Effector CD8-positive, alpha-beta T cell (primary cell): Measurements from ENCODE around the gene ADARB1.

ENCODE experiments used
- DNase-seq: peaks from one replicate; lab custom pipeline; 2025; lab: John Stamatoyannopoulos, UW

ADARB1 gene

GRCh38 chr21:45149021-45149420 lies 74.6 kb downstream of the ADARB1 start:
- no peak for DNase-seq

- no peak for DNase-seq
These were observed 76.3 kb downstream of the ADARB1 start for GRCh38 chr21:45150638-45151131.

- no peak for DNase-seq
These were observed 77.2 kb downstream of the ADARB1 start for GRCh38 chr21:45151445-45152160.

DNA sequence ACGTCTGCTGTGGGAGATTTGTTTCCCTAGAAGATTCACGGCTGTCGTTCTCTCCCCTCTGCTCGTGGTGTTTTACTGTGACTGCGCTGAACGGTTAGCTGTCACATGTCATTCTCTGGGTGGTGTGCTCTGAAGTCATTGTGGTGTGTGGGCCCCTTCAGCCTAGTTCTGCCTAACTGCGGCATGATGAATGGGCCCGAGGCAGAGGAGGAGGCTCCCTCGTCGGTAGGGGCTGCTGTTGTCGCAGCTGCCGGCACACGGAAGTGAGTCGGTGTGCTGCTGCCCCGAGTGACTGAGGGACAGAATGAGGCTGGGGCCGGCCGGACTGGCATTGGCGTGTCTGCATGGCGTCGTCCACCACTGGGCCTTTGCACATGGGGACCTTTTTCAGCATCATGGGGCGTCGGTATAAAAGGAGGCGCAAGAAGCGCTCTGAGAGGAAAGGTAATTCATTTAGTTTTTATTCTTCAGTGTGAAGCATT lies 77.9 kb downstream of the ADARB1 start:
- DNase-seq, result peak; percentile 45

GRCh38 chr21:45153358-45154318 lies 79.3 kb downstream of the ADARB1 start:
- DNase-seq, result no peak

DNA sequence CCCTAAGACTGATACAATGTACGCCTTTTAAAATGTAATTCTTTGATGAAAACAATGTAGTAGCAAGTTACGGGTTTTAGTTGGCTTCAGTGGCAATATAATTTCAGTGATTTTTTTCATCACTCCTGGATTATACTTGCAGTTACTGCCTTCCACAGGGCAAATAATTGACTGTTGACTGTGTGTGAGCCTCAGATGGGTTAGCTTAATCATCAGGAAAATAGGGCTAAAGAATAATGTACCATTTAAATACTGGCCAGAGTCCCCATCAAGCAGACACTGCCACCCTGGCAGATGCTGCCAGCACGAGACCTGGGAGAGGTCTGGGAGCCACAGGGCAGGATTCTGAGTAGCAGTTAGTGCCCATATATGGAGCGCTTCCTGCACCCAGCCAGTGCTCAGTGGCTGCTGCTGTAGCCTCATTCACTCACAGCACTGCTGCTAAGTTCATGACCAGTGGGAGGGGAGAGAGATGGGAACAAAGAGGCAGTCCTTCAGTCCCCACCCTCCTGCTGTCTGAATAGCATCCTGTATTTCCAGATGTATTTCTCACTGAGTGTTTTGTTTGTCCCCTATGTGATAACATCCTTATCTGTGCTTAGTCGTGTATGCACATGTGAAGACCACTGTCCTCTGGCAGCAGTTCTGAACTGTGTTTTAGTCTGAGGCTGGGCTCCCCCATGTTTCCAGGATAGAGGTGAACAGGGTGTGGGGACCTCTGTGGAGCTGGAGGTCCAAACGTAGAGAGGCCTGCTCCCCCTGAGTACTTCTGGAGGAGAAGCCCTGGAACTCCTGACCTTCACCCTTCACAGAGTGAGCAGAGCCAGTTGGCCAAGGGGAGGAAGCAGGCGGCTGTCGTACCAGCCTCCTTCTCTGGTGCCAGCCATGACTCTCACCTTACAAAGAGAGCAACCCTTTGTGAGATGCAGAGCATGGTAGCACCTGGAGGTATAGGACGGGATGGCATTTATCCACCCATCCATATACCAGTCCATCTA lies 80.4 kb downstream of the ADARB1 start:
- DNase-seq, result no peak

- no peak for DNase-seq
These were observed 81.5 kb downstream of the ADARB1 start for GRCh38 chr21:45155910-45156309.

DNA sequence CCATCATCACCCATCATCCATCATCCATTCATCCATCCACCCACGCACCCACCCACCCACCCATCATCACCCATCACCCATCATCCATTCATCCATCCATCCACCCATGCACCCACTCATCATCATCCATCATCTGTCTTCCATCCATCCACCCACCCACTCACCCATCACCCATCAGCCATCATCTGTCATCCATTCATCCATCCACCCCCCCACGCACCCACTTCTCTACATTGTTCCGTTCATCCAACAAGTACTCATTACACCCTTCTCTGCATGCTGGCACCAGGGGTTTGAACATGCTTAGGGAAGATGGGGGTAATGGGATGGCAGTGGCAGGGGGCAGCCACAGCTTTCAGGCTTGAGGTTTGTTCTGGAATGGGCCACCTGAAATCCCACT lies 82.1 kb downstream of the ADARB1 start:
- DNase-seq, result no peak

GRCh38 chr21:45157932-45158331 lies 83.6 kb downstream of the ADARB1 start:
- DNase-seq, result no peak

DNA sequence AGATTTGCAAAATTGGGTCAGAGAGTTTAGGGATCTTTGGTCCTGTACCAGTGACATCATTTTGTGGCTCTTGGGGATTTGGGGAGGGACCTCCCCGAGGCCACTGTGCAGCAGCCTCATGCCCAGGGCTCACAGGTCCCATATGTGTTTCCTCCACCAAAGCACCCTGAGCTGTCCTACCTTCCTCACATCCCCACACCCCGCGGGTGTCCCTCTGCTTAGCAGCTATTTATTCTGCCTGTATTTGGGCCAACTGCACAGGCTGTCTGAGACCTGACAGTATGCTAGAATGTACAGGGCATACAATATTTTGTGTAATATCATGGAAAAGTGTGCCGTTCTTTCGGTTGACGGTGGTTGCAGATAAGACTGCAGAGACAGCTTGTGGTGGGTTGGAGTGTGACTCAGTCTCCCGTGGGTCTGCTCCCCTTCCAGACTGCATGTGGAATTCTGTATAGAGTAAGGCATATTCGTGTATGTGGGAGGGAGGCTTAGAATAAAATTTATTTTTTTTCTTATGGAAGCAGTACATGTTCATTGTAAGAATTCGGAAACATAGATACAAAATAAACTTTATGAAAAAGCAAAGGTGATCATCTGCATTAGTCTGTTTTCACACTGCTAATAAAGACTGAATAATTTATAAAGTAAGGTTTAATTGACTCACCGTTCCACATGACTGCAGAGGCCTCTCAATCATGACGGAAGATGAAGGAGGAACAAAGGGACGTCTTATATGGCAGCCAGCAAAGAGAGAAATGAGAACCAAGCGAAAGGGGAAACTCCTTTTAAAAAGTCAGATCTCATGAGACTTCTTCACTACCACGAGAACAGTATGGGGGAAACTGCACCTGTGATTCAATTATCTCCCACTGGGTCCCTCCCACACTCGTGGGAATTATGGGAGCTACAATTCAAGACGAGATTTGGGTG lies 84.4 kb downstream of the ADARB1 start:
- DNase-seq, result no peak

GRCh38 chr21:45160198-45160597 lies 85.8 kb downstream of the ADARB1 start:
- DNase-seq, result no peak

GRCh38 chr21:45161038-45161945 lies 86.9 kb downstream of the ADARB1 start:
- no peak for DNase-seq

- DNase-seq, result no peak
These were observed 87.7 kb downstream of the ADARB1 start for GRCh38 chr21:45162115-45162514.

DNA sequence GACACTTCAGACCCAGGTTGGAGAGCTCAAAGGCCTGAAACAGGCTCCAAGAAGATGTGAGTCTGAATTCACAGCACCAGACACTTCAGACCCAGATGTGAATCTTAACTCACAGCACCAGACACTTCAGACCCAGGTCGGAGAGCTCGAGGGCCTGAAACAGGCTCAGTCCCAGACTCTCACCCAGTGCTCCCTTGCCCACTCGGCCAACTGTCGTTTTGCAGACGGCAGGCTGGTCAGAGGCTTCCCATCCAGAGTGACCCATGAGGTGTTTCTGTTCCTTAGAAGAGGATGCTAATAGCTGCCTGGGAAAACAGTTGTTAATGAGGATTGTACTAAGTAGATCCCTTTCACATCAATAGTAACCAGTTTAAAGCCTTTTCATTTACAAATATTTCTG lies 88.4 kb downstream of the ADARB1 start:
- DNase-seq, result no peak

- no peak for DNase-seq
These were observed 89.2 kb downstream of the ADARB1 start for GRCh38 chr21:45163413-45164123.

DNA sequence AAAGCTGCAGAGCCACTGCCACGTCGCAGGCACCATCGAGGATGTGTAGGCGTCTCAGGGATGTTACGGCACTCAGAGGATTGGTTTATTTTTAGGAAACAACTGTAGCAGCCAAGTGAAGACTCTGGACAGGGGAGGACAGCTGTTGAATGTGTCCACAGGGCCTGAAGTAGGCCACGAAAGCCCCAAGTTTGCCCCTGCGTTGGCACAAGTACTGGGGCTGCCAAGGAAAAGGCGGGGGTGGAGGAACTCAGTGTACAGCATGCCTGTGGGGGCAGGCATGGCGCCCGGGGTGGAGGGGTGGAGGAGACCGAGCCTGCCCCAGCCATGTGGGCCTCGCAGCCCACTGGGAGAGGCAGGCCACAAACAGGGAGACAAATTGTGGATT lies 89.7 kb downstream of the ADARB1 start:
- no peak for DNase-seq

DNA sequence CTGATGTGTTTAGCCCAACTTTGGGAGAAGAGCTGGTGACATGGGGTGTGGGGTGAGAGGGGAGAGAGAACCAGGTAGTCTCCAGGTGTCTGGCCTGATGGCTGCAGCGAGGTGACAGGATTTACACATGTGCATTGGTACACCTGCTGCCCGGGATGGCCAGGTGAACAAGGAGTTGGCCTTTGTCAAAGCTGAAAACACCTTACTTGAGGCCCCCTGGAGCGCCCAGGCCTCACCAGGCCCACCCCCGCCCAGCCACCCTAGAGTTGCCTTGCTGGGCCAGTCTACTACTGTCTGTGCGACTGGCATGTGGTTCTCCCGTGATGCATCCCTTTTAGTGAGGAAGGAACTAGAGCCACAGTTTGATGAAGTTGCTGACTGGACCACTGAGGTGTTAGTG lies 90.5 kb downstream of the ADARB1 start:
- DNase-seq, result no peak

DNA sequence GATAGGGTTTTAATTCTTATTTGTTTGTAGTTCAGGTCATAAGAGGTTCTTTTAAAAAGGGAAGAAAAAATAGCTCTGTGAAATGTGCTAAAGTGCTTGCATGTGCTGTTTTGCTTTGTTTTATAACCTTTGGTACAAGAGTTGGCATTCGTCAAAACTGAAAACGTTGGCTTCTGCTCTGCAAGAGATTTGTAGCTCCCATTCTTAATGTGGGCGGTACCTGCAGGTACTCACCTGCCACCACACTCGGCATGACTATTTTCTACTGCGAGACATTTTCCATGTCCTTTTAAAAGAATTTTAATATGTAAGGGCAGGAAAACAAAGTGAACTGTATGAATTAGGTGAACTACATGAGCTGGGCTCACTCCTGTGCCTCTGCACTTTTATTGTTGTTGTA lies 92.6 kb downstream of the ADARB1 start:
- no peak for DNase-seq

DNA sequence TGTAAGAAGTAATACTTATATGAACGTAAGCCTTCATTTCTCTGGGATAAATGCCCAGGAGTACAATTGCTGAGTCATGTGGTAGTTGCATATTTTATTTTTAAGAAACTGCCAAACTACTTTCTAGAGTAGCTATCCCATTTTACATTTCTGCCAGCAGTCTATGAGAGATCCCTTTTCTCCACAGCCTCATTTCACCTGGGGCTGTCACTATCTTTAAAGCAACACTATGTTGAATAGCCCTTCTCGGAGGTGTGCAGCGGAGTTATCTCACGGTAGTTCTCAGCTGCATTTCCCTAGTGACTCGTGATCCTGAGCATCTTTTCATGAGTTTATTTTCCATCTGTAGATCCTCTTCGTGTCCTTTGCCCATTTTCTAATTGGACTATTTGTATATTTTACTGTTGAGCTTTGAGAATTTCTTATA lies 93.4 kb downstream of the ADARB1 start:
- no peak for DNase-seq
